ENCODE results near the gene PDE4C. TPM values are rescaled to one million over a fixed set of nuclear protein-coding genes. Genes with fewer than 3 reads are reported as not detected.

The PDE4C gene
- total and polyA plus RNA-seq, 10 of the 15 experiments (the other 5 are each of a cell fraction or from before 2014, with no cell fraction given) = 0.08 to 0.73 (median 0.34) TPM

DNA sequence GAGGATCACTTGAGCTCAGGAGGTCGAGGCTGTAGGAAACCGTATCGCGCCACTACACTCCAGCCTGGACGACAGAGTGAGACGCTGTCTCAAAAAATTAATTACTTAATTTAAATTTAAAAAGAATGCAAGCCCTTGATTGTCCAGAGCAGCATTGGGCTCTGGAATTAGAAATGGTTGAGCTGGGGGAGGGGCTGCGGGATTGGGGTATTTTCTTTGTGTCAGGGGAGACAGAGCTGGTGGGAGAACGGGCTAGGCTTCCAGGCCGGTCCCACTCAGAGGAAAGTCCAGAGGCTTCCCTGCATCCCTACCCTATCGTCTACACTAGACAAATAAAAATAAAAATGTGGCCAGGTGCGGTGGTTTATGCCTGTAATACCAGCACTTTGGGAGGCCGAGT lies 20.2 kb downstream of the PDE4C start:
- no peak overlapping the region for H2AFZ ChIP-seq (ENCODE audit: control insufficient read depth, low read depth, low read length)
- RAD21 ChIA-PET (ENCODE audit: unreplicated experiment) = interaction anchor here (0.9 to 8.1 kb wide), 8 partner anchors 14 to 143 kb away, joined by 3 to 175 read pairs (median 10); partner anchors contain the start of genes JUND and MPV17L2
- SMC1A ChIA-PET (ENCODE audit: uncharacterized antibody, unreplicated experiment) = interaction anchor here (1.0 to 9.5 kb wide), 9 partner anchors 14 to 205 kb away, joined by 3 to 121 read pairs (median 5); a partner anchor contains a TSS
- H3K9me3 ChIP-seq (replicated peaks; ENCODE audit: control insufficient read depth, insufficient read depth, low read length) = no peaks in the 10 kb centered on the region
- ATAC-seq (no peak), FAIRE-seq (no peak), DNase-seq (ENCODE audit: low read depth, low spot score) (no peak)
- H4K20me1 ChIP-seq (ENCODE audit: control insufficient read depth, insufficient read depth) = no peaks in the 10 kb centered on the region
- no peak overlapping the region for H3K4me3 ChIP-seq
- no peaks in the 10 kb centered on the region for H3K27me3 ChIP-seq (replicated peaks in 1 of 2; ENCODE audit: control insufficient read depth in 2 of 2, insufficient read depth in 2 of 2, low read length in 1 of 2)
- no TSS peak for BruUV-seq (replicated peaks)
- peaks cover 6% of the 10 kb centered on the region for H3K4me1 ChIP-seq (ENCODE audit: control insufficient read depth, insufficient read depth, low read length)
- H3K4me2 ChIP-seq (ENCODE audit: control insufficient read depth, insufficient read depth) = no peak overlapping the region
- H3K9ac ChIP-seq (ENCODE audit: control insufficient read depth, insufficient read depth, low read length) = no peak overlapping the region
- in situ Hi-C loops (cut with MboI) (loop anchor here (5.0 kb wide), 1 partner anchor 41 kb away; no protein-coding TSS in a partner anchor), intact Hi-C loops (cut with micrococcal nuclease; ENCODE audit: unreplicated experiment) (loop anchor here (5.0 to 10.0 kb wide), 2 partner anchors 121 to 209 kb away; partner anchors contain the start of gene SSBP4)
- CTCF ChIA-PET = interaction anchor here (1.2 to 11.7 kb wide), 9 partner anchors 14 to 209 kb away, joined by 3 to 213 read pairs (median 7); partner anchors contain the start of gene MPV17L2
- POLR2A ChIA-PET = interaction anchor here (0.5 to 3.4 kb wide), 10 partner anchors 14 to 211 kb away, joined by 3 to 29 read pairs (median 4); partner anchors contain the start of genes JUND and MPV17L2
- peaks cover 9% of the 10 kb centered on the region for H3K79me2 ChIP-seq (ENCODE audit: control insufficient read depth, insufficient read depth, low read length)
- no peaks in the 10 kb centered on the region; a peak in 1 of 4 replicates for H3K36me3 ChIP-seq (ENCODE audit: control insufficient read depth in 2 of 2, insufficient read depth in 2 of 2, low read length in 1 of 2)
- H3K27ac ChIP-seq (ENCODE audit: control insufficient read depth, insufficient read depth) = no peak overlapping the region
- WGBS (ENCODE audit: insufficient coverage, insufficient replicate concordance, low lambda C conversion rate, missing lambda C conversion rate) = 73% methylated on average over 12 of the region's 12 CpGs
- TF ChIP-seq ETV6 (conservative IDR thresholded peaks at IDR 0.05 in 1 of 2, IDR thresholded peaks at IDR 0.05 in 1 of 2; ENCODE audit: borderline replicate concordance in 1 of 2, low read depth in 1 of 2) (no peak), ZZZ3 (IDR thresholded peaks at IDR 0.05; ENCODE audit: control insufficient read depth, insufficient read length, low read depth) (no peak), RUNX3 (IDR thresholded peaks at IDR 0.05; ENCODE audit: low read length) (no peak), JUND (IDR thresholded peaks at IDR 0.05; ENCODE audit: low read depth, low read length) (no peak), FOXK2 (IDR thresholded peaks at IDR 0.05) (no peak), SMARCA5 (IDR thresholded peaks at IDR 0.05) (no peak), TBL1XR1 (IDR thresholded peaks at IDR 0.05; ENCODE audit: low read depth, low read length) (no peak), CBX5 (IDR thresholded peaks at IDR 0.05; ENCODE audit: low read depth) (no peak), BMI1 (IDR thresholded peaks at IDR 0.05; ENCODE audit: borderline replicate concordance) (no peak), ZNF384 (IDR thresholded peaks at IDR 0.05; ENCODE audit: borderline replicate concordance, low read depth, low read length) (no peak), EGR1 (IDR thresholded peaks at IDR 0.05; ENCODE audit: borderline replicate concordance in 1 of 2, low read depth in 2 of 2, low read length in 2 of 2) (no peak), HCFC1 (IDR thresholded peaks at IDR 0.05; ENCODE audit: low read length) (no peak), EZH2 (IDR thresholded peaks at IDR 0.05; ENCODE audit: borderline replicate concordance, control insufficient read depth, low read depth, low read length) (no peak)
- TF ChIP-seq, protein P1, sequence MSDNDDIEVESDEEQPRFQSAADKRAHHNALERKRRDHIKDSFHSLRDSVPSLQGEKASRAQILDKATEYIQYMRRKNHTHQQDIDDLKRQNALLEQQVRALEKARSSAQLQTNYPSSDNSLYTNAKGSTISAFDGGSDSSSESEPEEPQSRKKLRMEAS (IDR thresholded peaks at IDR 0.05; ENCODE audit: low read depth, low read length) = no peak
- TF ChIP-seq, protein P2, sequence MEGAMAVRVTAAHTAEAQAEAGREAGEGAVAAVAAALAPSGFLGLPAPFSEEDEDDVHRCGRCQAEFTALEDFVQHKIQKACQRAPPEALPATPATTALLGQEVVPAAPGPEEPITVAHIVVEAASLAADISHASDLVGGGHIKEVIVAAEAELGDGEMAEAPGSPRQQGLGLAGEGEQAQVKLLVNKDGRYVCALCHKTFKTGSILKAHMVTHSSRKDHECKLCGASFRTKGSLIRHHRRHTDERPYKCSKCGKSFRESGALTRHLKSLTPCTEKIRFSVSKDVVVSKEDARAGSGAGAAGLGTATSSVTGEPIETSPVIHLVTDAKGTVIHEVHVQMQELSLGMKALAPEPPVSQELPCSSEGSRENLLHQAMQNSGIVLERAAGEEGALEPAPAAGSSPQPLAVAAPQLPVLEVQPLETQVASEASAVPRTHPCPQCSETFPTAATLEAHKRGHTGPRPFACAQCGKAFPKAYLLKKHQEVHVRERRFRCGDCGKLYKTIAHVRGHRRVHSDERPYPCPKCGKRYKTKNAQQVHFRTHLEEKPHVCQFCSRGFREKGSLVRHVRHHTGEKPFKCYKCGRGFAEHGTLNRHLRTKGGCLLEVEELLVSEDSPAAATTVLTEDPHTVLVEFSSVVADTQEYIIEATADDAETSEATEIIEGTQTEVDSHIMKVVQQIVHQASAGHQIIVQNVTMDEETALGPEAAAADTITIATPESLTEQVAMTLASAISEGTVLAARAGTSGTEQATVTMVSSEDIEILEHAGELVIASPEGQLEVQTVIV (IDR thresholded peaks at IDR 0.05; ENCODE audit: borderline replicate concordance, partially characterized antibody) = no peak
- TF ChIP-seq, protein P3, sequence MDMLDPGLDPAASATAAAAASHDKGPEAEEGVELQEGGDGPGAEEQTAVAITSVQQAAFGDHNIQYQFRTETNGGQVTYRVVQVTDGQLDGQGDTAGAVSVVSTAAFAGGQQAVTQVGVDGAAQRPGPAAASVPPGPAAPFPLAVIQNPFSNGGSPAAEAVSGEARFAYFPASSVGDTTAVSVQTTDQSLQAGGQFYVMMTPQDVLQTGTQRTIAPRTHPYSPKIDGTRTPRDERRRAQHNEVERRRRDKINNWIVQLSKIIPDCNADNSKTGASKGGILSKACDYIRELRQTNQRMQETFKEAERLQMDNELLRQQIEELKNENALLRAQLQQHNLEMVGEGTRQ (IDR thresholded peaks at IDR 0.05; ENCODE audit: borderline replicate concordance, low read depth, low read length) = no peak
- TF ChIP-seq, protein P4, sequence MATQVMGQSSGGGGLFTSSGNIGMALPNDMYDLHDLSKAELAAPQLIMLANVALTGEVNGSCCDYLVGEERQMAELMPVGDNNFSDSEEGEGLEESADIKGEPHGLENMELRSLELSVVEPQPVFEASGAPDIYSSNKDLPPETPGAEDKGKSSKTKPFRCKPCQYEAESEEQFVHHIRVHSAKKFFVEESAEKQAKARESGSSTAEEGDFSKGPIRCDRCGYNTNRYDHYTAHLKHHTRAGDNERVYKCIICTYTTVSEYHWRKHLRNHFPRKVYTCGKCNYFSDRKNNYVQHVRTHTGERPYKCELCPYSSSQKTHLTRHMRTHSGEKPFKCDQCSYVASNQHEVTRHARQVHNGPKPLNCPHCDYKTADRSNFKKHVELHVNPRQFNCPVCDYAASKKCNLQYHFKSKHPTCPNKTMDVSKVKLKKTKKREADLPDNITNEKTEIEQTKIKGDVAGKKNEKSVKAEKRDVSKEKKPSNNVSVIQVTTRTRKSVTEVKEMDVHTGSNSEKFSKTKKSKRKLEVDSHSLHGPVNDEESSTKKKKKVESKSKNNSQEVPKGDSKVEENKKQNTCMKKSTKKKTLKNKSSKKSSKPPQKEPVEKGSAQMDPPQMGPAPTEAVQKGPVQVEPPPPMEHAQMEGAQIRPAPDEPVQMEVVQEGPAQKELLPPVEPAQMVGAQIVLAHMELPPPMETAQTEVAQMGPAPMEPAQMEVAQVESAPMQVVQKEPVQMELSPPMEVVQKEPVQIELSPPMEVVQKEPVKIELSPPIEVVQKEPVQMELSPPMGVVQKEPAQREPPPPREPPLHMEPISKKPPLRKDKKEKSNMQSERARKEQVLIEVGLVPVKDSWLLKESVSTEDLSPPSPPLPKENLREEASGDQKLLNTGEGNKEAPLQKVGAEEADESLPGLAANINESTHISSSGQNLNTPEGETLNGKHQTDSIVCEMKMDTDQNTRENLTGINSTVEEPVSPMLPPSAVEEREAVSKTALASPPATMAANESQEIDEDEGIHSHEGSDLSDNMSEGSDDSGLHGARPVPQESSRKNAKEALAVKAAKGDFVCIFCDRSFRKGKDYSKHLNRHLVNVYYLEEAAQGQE (IDR thresholded peaks at IDR 0.05; ENCODE audit: low read depth, low read length) = no peak
